Measurements from ENCODE around the gene ELFN1.

ELFN1 gene

DNA sequence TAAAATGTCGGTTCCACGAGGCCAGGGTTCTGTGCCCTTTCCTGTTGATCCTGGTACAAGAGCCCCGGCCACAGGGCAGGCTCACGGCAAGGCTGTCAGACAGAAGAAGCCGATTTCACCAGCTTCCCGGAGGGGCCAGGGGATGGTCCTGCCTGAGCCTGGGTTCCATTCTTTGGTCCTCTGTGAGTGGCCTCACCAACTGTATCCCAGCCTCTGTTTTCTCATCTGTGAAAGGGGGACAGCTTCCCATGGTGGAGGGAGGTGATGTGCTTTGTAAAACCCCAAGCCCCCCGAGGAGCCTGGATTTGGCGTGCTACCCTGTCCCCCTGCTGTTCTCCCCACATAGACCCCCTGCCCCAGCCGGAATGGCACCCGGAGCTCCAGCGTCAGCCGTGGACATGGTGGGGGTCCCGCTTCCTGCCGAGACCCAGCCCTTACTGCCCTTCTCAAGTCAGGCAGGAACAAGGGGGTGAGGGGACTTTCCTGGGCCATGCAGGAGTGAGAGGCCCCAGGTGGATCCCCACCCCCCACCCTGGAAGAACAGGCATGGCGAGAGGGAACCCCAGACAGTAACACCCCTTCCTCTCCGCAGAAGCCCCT lies 28.3 kb upstream of the ELFN1 start:
- DNase-seq (ENCODE audit: insufficient read length, low spot score) (no peak), FAIRE-seq (no peak)

DNA sequence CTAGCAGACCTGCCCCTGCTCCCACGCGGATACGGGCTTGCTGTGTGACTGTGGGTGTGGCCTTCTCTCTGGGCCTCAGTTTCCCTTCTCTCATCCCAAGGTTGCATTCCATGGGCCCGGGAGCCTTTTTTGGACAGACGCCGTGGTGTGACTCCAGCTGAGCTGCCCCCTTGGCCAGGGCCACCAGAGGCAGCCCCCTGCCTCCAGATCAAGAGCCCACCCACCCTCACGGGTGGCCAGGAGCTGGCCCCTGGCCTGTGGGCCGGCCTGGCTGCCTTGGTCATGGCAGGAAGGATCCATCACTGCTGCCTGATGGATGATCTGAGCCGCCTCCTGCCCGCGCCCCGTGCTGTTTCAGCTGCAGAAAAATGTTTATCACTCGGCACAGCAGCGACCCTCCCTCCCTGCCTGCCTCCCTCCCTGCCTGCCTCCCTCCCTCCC lies 27.8 kb upstream of the ELFN1 start:
- no peak for DNase-seq (ENCODE audit: insufficient read length, low spot score)
- FAIRE-seq = no peak

DNA sequence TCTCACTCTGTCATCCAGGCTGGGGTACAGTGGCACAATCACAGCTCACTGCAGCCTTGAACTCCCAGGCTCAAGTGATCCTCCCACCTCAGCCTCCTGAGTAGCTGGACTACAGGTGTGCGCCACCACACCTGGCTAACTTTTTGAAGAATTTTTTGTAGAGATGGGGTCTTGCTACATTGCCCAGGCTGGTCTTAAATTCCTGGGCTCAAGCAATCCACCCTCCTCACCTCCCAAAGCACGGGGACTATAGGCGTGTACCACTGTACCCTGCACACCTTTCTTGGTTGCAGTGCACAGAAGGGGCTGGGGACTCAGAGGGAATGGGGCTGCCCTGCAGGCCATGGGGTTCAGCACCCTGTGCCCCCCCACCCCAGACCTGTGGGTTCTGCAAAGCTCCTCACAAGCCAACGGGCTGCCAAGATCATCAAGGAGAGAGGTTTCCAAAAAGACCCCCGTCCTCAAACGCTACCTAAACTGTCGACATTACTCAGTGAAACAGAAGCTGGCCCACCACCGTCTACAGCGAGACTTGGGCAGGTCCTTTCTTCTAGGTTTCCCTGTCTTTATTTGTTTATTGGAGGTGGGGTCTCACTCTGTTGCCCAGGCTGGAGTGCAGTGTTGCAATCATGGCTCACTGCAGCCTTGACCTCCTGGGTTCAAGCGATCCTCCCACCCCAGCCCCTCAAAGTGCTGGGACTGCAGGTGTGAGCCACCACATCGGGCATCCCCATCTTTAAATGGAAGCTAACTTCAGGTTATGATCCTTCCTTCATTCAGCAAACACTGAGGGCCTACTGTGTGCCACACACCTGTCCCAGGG lies 26.6 kb upstream of the ELFN1 start:
- DNase-seq (ENCODE audit: insufficient read length, low spot score) (no peak), FAIRE-seq (no peak)

DNA sequence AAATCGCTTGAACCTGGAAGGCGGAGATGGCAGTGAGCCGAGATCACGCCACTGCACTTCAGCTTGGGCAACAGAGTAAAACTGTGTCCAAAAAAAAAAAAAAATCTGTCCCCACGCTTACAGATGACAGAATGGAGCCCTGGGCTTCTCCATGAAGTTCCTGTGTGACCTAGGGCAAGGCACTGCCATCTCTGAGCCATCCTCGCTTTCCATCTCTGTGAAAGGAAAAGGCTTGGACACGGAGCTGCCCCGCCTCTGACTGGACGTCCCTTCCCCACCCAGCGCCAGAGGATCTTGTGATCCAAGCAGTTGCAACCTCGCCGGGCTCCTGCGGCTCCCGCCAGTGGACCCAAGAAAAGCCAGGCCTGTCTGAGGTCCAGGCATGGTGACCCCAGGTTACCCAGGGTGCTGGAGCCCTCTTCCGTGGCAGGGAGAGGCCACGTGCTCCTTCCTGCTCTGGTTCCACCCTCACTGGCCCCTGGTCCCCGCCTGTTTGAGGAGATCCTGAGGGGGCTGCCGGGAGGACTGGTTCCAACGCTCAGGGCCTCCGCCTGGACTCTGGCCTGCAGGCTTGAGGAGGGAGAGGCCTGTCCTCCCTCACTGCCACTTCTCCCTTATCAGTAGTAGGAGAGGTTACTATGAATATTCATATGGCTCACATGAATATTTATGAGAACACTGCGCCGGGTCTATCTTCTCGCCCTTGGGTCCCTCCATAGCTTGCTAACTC lies 25.6 kb upstream of the ELFN1 start:
- no peak for FAIRE-seq
- DNase-seq (ENCODE audit: insufficient read length, low spot score) = no peak

DNA sequence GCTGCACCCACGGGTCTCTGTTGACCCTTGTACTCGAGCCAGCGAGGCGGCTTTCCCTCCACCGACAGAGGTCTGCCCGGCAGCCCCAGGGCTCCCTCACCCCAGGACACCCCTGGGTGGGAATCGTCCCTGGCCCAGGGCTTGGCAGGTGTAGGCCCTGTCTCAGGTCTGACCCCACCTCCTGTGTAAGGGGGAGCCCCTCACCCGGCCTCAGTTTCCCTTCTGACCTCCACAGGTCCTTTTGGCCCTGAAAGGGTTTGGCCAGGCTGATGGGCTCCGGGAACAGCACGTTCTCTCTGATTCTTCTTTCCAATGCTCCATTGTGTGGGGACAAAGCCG lies 25.0 kb upstream of the ELFN1 start:
- DNase-seq (ENCODE audit: insufficient read length, low spot score) (no peak), FAIRE-seq (no peak)

DNA sequence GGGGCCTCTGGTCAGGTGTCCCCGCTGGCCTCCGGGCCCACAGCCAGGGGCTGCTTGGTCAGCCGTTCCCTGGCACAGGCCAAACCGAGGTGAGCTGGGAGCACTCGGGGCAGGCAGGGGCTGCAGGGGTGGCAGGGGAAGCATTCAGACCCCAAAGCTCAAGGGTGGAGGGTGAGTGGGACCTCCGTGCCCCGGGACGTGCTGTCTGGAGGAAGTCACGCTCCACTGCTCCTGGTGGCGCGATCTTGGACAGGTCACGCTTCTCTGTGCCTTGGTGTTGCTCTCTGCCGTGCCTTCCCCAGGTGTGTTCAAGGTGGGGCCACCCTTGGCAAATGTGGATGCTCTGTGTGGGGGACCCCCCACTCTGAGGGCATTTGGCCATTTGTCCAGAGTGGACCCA lies 24.6 kb upstream of the ELFN1 start:
- DNase-seq (ENCODE audit: insufficient read length, low spot score) (no peak), FAIRE-seq (no peak)

DNA sequence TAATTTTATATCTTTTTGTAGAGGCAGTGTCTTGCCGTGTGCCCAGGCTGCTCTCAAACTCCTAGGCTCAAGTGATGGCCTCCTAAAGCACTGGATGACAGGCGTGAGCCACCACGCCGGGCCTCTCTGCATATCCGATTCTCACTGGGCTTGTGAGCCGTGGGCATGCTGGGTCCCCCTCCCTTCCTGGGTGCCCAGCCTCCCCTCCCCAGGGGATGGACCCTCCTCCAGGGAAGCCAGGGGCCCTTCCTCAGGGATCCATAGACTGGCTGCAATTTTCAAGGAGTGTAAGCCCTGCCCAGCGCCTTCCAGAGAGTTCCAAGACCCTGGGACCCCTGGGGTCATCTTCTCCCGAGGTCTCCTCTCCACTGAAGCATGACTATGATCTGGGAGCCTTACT lies 23.7 kb upstream of the ELFN1 start:
- no peak for DNase-seq (ENCODE audit: insufficient read length, low spot score)
- FAIRE-seq = no peak

DNA sequence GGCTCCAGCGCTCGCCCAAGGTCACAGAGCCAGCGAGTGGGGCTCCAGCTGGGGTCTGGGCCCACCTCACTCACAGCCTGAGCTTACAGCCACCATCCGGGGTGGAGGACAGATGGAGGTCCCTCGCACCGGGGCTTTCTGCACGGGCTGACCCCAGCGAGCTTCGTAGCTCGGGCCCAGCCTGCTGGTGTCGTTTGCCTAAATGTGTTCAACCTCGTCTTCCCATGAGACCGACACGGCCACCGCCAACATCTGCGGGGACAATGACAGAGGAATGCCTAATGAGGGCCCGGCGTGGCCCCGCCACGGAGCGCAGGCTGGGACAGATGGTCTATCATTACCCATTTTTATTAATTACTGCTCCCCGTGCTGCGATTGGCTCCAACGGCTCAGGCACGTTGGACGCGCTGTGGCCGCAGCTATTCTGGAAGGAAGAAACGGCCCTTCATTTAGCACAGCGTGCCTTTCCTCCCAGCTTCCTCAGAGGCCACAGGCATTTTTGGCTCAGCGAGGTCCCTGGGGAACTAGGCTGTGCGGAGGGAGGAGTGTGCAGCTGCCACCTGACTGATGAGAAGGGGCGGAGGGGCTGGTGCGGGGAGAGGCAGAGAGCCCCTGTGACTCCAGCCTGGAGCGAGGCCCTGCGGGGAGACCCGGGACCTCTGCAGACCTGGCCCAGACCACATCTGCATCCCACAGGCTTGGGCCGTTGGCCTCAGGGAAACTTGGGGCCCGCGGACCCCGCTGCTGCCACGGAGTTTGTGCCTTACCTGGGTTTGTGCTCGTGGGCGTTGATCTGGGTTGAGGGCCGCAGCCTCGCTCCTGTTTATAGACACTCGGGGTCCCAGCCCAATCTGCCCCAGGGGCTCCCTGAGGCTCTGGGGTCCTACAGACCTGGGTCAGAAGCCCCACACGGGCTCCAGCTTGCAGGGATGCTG lies 22.9 kb upstream of the ELFN1 start:
- DNase-seq (ENCODE audit: insufficient read length, low spot score) (no peak), FAIRE-seq (no peak)

DNA sequence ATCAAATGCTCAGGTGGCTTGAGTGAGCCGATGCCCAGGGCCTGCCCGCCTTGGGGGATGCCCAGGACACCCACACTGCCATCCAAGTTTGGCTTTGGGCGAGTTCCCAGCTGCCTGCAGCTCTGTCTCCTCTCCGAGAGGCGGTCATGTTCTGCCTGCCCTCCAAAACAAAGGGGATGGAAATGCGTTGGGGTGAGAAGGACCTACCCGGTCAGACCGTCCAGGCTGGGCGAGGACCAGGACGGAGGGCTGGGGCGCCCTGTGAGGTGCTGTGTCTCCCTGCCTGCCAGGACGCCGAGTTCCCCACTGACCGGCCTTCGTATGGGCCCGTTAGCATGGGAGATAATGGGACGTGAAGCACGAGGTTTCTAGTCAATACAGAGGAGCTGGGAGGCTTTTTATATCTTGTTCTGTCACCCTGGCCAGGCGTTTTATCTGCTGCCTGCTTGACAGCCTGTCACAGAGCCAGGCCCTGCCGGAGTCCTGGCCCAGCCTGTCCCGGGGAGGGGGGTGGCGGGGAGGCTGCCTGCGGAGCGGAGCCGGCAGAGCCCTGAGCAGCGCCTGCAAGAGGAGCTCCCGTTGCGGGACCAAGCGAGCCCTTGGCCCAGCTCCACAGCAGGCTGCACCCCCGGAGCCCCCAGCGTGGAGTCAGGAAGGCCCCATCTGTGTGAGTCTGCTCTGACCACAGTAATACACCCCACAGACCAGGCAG lies 22.0 kb upstream of the ELFN1 start:
- no peak for FAIRE-seq
- DNase-seq (ENCODE audit: insufficient read length, low spot score) = no peak

DNA sequence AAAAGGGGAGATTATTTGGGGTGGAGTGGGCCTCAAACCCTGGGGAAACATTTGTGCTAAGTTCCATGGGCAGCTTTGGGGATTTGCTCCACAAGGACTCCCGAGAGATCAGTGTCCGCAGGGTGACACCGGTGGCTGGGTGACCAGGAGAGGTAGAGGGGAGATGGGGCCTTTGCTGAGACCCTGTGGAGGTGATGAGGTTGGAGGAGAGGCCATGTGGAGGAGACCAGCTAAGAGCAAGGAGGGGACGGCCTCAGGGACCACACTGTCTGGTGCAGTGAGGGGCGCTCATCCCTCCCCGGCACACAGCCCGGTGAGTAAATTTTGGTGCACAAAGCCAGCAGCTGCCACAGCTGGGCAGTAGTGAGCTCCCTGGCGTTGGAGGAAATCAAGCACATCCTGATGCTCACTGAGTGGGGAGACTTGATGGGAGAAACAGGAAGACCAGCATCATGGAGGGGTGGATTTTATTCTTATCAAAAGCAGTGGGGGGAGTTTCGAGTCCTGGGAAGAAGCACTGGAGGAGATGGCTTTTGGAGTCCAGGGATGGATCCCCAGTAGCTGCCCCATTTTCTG lies 20.2 kb upstream of the ELFN1 start:
- FAIRE-seq = no peak
- DNase-seq (ENCODE audit: insufficient read length, low spot score) = no peak

DNA sequence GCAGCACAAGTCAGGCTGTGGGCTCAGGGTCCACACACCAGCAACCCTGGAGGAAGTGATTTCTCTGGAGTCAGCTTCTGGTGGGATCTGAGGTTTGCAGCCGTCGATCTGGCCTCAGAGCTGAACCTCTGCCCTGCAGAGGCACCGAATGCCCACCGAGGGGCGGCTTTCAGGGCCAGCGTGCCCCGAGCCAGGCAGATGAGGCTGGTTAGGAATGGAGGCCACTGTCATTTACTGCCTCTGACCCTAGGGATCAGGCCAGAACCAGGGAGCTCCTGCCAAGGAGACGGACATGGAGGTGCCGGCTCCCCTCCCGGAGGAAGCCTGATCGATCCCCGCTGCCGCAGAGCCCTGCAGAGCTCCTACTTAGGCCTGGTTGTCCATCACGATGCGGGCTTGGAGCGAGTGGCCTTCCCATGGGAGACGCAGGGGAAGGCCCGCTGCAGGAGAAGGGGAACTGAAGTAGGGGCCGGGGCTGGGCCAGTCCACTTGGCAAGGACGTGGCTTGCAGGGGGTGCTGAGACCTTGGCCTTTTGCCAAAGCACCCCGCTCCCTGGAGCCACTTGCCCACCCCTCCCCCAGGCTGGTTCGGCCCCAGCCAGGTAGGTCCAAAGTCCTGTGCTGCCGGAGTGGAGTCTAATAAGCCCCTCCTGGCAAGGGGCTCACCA lies 19.6 kb upstream of the ELFN1 start:
- FAIRE-seq (no peak), DNase-seq (ENCODE audit: insufficient read length, low spot score) (no peak)

DNA sequence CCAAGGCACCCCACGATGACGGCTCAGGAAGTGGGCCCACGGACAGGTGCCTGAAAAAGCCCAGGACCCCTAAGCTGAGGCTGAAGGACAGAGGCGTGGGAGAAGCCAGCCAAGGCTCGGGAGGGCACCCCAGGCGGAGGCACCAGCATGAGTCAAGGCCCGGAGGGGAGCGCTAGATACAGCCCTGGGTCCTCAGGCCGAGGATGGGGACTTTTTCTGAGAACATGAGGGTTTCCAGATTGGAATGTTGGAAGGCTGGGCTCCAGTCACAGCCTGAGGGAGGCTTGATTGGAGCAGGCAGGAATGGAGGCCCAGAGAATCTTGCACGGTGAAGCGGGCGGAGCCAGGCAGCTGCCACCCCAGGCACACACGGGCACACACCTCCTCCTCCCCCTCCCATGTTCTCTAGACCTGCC lies 19.0 kb upstream of the ELFN1 start:
- no peak for DNase-seq (ENCODE audit: insufficient read length, low spot score)
- FAIRE-seq = no peak

DNA sequence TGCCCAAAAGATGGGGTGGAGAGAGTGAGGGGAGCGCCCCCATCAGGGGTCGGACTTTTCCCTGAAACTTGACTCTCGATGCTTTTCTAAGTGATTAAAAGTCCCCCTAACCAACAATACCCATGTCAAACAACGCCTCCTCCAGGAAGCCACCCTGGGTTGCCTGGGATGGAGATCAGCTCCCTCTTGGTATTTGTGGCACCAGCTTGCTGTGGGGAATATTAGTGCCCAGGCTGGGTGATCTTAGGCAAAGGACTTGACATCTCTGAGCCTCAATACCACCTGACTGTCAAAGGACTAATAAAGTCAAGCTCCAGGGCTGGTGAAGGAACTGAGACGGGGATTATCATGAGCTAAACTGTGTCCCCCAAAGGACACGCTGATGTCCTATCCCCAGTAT lies 18.2 kb upstream of the ELFN1 start:
- no peak for FAIRE-seq
- no peak for DNase-seq (ENCODE audit: insufficient read length, low spot score)

DNA sequence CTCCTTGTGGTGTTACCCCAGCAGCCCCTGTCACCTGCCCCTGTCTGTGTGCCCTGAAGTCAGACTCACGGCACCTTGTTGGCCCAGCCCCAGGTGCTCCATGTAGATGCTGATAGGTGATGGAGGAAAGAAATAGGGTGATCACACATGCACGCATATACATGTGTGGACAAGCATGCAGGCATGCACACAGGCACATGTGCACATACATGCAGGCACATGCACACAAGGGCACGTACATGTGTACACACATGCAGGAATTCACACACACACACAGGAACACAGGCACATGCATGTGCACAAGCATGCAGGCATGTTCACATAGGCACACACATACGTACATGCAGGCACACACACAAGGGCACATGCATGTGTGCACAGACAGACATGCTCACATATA lies 16.6 kb upstream of the ELFN1 start:
- no peak for FAIRE-seq

DNA sequence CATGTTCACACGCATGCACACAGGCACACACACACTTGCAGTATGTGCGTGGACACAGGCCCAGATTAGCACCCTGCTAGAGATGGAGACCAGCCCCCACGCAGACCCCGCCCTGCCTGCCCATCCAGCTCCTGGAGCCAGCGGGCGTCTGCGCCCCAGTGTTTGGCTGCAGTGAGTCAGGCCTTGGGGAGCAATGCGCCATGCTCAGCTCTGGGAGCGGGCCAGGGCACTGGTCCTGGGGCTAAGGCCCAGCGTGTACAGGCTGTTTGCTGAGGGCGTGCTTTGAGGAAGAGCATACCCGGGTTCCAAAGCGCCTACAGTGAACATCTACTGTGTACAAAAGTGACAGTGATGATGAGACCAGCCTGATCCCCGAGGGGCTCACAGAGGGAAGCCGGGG lies 16.0 kb upstream of the ELFN1 start:
- DNase-seq (ENCODE audit: insufficient read length, low spot score) (no peak), FAIRE-seq (no peak)

More for the DNA sequence above, 16.6 kb upstream of the ELFN1 start:
- no peak for DNase-seq (ENCODE audit: insufficient read length, low spot score)

DNA sequence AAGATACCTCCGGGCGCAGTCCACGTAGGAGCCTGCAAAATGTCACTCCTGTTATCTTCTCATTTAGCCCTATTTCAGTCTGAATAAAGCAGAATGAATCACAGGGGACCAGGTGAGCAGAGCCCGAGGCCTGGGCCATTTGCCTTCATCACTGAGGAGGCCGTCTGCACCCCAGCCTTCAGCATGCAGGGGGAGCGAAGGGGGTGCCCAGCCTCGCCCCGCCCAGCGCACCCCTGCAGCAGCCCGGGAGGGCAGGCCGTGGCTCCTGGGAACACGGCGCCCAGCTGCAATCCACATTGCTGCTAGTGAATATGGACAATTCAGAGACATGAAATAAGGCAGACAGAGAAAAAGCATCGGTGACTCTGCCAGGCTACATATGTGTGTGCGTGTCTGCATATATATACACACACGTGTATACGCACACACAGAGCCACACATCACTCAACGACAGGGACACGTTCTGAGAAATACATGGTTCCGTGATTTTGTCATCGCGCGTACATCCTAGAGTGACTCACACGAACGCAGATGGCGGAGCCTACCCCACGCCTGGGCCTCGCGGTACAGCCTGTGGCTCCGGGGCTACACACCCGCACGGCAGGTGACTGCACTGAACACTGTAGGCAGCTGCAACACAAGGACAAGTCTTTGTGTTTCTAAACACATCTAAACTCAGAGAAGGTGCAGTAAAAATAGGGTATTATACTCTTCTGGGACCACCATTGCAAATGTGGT lies 15.2 kb upstream of the ELFN1 start:
- FAIRE-seq = no peak
- DNase-seq (ENCODE audit: insufficient read length, low spot score) = no peak

DNA sequence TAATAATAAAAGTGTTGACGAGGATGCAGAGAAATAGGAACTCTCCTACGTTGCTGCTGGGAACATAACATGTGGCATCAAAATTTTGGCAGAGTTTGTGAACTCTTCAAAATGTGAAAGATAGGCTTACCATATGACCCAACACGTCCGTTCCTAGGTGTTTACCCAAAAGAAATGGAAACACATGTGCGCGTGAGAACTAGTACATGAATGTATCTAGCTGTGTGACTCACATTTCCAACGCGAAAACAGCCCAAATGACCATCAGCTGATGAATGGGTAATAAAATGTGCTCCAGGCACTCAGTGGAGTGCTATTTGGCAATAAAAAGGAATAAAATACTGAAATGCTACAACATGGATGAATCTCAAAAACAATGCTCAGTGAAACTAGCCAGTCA lies 10.4 kb upstream of the ELFN1 start:
- FAIRE-seq (no peak), DNase-seq (ENCODE audit: insufficient read length, low spot score) (no peak)

DNA sequence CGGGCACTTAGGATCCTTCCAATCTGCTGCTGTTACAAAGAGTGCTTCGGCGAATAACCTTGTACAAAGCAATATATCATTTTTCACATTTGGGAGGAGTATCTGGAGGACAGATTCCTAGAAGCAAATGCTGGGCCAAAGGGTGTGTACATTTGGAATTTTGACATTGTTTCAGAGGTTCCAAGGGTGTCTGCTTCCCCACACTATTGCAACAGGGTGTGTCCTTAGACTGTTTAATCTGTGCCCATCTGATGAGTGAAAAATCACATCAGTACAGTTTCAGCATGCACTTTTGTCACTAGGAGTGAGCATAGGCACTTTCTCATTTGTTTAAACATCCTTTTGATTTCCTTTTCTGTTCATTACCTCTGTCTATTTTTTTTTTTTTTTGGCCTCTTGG lies 8.6 kb upstream of the ELFN1 start:
- DNase-seq (ENCODE audit: insufficient read length, low spot score) = no peak
- FAIRE-seq = no peak

DNA sequence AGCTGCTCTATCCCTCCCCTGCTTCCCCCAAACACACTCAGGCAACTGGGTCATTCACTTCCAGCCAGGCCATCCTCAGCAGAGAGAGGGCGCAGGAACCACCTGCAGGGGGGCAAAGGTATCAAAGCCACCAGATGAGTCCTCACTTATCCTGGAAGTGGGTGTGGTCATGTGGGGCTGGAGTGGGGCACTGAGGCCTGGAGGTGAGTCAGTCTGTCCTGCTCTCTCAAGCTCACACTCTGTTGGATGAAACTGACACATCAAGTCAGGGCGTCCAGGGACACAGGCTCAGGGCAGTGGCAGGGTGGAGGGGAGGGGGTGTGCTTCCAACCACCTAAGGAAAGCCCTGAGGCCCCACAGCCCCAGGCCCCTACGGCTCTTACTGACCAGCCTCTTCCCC lies 8.0 kb upstream of the ELFN1 start:
- DNase-seq (ENCODE audit: insufficient read length, low spot score) (no peak), FAIRE-seq (no peak)
